IMR-90 (cell line): ENCODE results near the gene B3GAT3. TPM values are rescaled to one million over a fixed set of nuclear protein-coding genes. Genes with fewer than 3 reads are reported as not detected.

Experiments used
- CEBPB ChIP-seq: IDR thresholded peaks from 2 replicates; pipeline ENCODE4 v1.6.1; 2012; ENCODE audit warnings: low read depth, low read length, improper control_type of control experiment
- MAFK ChIP-seq: IDR thresholded peaks from 2 replicates; pipeline ENCODE4 v1.6.1; 2012; ENCODE audit warnings: low read depth, low read length, improper control_type of control experiment
- MAZ ChIP-seq: IDR thresholded peaks from 2 replicates; pipeline ENCODE4 v1.6.1; 2012; ENCODE audit warnings: low read depth, mild to moderate bottlenecking, low read length, improper control_type of control experiment, moderate library complexity, borderline replicate concordance
- RAD21 ChIP-seq: IDR thresholded peaks from 2 replicates; pipeline ENCODE4 v1.6.1; 2012; ENCODE audit warnings: low read length, improper control_type of control experiment
- RCOR1 ChIP-seq: IDR thresholded peaks from 2 replicates; pipeline ENCODE4 v1.6.1; 2012; ENCODE audit warnings: mild to moderate bottlenecking, low read length, improper control_type of control experiment; ENCODE audit not compliant: insufficient replicate concordance
- RFX5 ChIP-seq: IDR thresholded peaks from 2 replicates; pipeline ENCODE4 v1.8.0; 2012; ENCODE audit warnings: low read depth, mild to moderate bottlenecking, low read length, moderate library complexity
- SMC3 ChIP-seq: fragments of 150-350 bp; IDR thresholded peaks from 2 replicates; pipeline ENCODE4 v1.6.1; 2016; ENCODE audit warnings: low read depth, mild to moderate bottlenecking, antibody characterized with exemption, low read length, moderate library complexity
- polyA plus RNA-seq, 3 experiments: library from polyadenylated mRNA; depleted of rRNA; stranded (reverse); fragments of >200 nt; gene quantifications; 2 replicates each; pipeline ENCODE4 v1.2.3, GENCODE V29; 2012; ENCODE audit warnings: low replicate concordance in 1 of 3
- total RNA-seq: library from RNA; depleted of rRNA; stranded (reverse); fragments of >200 nt; gene quantifications from 2 replicates; pipeline ENCODE4 v1.2.3, GENCODE V29; 2012

Gene B3GAT3
- total and polyA plus RNA-seq, 2 of the 4 experiments (the other 2 are of a cell fraction) = 10.4 to 38.4 TPM

GRCh38 chr11:62621567-62622470, at the start of gene B3GAT3 (continued):
- TF ChIP-seq MAZ (peak; percentile 70; the same call in 1 of the 2 replicates), RCOR1 (no peak), RFX5 (no peak), SMC3 (no peak), MAFK (no peak; the same call in 1 of the 2 replicates), RAD21 (no peak), CEBPB (peak; percentile 96)
